HUDEP-2 (cell line): ENCODE measurements around the gene CIAO2B.

Experiments used
- DNase-seq, 76 experiments: peaks; one replicate each; lab custom pipeline; 2025; ENCODE audit not compliant: unreplicated experiment in 76 of 76; lab: John Stamatoyannopoulos, UW

The CIAO2B gene

DNA sequence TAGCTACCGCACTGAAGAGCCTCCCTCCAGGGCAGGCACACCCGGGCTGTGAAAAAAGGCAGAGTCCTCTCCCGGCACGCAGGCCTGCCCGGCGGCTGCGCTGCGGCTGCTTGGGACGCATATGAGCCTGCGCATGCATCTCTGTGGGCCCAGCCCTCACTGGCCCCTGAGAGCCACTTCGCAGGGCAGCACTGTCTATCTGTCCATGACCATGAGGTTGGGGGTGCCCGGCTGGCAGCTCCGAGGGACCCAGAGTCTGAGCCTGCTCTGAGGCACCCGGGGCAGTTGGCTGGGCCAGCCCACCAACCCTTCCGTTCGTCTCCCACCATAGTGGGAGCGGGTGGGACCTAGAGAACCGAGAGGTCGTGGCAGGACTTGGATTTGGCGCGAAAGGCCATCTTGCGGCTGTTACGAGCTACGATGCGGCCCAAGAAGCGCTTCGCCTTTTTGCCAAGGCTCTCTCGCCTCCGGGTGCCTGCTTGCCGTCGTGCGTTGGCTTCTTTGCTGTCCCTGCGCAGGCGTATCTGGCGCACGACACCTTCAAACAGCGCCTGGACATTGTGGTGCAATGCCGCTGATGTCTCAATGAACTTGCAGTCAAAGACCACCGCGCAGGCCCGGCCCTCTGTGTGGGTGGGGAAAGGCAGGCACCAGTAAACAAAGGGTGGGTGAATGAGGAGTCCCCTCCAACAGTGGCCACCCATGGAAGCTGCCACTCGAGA lies 12.3 kb downstream of the CIAO2B start:
- DNase-seq: no peak

GRCh38 chr16:66920924-66921680 lies 13.1 kb downstream of the CIAO2B start:
- no peak for DNase-seq

GRCh38 chr16:66920299-66920590 lies 14.0 kb downstream of the CIAO2B start:
- no peak for DNase-seq

DNA sequence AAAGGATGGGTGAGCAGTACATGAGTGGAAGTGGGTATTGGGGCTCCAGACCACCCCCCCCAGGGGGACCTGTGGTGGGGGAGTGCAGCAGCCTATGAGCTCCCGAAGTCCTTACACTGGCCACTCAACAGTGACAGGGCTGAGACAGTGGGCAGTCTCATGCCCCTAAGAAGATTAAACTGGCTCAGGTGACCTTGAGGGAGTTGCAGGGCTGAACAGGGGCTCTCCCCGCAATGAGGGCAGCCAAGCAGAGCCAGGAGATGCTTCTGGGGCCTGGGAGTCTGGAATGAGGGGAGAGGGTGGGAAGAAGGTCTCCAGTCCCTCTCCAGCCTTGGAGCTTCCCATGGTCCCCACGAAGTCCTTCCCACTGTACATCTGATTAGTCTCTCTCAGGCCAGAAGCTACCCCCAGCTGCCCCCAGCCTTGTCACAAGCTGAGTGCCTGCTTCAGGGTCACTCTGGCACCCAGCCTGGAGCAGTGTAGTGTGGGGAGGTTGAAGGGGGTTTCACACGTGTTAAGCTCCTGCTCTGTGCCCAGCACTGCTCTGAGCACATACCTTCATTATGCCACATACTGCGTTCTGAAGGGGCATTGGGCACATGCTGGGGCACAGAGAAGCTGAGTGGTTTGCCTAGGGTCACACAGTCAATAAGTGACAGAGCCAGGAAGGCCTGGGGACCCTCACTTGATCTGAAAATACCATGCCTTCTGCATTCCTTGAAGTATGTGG lies 14.5 kb downstream of the CIAO2B start:
- DNase-seq: no peak

- no peak for DNase-seq
Observed at GRCh38 chr16:66918803-66919568, 15.2 kb downstream of the CIAO2B start, which contains the start of gene CDH16. TSS of gene CDH16 (minus strand) at chr16:66918885. CDS start at chr16:66918065, 820 bp downstream.

GRCh38 chr16:66918355-66918754 lies 15.8 kb downstream of the CIAO2B start:
- DNase-seq: no peak

DNA sequence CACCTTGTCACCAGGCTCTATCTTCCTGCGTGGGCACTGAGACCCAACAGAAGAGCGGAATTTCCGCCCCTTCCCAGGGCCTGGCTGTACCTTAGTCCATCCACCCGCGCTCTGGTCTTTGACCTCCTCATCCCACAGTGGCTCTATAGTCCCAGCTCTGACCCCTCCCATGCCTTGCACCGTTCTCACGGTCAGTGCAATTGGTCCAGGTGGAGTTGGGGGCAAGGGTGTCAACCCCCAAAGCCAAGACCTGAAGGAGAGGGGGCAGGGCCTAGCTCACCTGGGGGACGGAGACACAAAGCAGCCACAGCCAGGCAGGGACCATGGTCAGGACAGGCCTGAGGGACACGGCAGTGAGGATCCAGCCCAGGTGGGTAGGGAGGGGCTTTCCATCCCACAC lies 16.5 kb downstream of the CIAO2B start:
- no peak for DNase-seq

DNA sequence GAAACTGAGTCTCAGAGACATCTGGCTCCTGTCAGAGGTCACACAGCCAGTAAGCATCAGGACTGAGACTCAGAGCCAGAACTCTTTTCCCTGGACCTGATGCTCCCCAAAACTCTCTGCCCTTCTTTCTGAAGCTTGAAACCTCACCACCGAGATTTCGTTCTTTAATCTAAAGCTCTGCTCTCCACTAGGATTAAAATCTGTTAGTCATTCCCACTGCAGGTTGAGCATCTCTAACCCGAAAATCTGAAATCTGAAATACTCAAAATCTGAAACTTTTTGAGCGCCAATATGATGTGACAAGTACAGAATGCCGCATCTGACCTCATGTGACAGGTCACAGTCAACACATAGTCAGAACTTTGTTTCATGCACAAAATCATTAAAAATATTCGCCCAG lies 17.7 kb downstream of the CIAO2B start:
- DNase-seq: no peak

DNA sequence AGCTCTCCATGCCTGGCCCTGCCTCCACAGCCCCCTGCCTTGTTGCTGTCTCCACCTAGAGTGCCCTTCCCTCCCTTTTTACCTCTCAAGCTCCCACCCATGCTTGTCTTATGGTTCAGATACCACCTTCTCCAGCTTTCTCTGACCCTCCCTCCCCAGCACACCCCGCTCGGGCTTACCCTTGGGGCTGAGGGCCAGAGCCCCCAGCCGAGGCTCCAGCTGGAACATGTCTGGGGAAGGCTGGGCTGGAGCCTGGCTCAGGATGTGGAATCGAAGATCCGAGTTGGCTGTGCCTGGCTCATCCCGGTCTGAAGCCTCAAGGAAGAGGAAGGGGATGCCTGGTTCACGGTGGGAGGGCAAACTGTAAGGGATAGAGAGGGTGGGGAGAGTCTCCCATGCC lies 19.2 kb downstream of the CIAO2B start:
- no peak for DNase-seq

DNA sequence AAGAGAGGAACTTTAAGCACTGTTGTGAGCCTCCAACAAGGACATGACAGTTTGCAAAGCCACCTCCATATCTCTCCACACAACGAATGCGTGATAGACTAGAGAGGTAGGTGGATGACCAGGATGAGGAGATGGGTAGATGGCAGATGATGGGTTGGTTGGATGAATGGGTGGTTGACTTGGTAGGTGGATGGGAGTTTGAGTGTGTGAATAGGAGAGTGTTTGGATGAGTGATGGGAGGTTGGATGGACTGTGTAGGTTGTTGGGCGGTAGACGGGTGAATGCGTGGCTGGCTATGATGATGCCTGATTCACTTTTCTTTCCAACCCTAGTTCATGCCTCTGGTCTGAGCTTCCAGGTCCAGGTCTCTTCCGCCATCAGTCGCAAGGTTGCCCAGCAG lies 19.7 kb downstream of the CIAO2B start:
- DNase-seq: no peak

- no peak for DNase-seq
Observed at GRCh38 chr16:66913711-66914110, 20.5 kb downstream of the CIAO2B start.

DNA sequence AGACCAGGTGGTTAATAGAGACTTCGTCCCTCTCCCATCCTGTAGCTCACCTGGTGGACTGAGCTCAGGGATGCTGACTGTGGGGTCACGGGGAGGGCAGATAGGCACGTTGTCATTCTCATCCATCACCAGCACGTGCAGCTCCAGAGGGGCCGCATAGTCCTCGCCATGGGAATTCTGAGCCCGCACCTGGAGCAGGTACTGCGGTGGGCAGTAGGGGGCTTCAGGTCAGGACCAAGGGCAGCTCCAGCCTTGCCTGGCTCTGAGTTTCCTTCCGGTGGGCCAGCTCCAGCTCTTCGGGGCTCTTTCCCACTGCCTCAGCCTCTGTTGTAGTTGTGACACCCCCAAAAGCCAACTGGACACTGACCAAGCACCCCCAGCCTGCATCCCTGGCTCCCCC lies 21.1 kb downstream of the CIAO2B start:
- no peak for DNase-seq

GRCh38 chr16:66911801-66912200 lies 22.4 kb downstream of the CIAO2B start:
- no peak for DNase-seq

- DNase-seq: no peak
Observed at GRCh38 chr16:66911112-66911511, 23.1 kb downstream of the CIAO2B start.

DNA sequence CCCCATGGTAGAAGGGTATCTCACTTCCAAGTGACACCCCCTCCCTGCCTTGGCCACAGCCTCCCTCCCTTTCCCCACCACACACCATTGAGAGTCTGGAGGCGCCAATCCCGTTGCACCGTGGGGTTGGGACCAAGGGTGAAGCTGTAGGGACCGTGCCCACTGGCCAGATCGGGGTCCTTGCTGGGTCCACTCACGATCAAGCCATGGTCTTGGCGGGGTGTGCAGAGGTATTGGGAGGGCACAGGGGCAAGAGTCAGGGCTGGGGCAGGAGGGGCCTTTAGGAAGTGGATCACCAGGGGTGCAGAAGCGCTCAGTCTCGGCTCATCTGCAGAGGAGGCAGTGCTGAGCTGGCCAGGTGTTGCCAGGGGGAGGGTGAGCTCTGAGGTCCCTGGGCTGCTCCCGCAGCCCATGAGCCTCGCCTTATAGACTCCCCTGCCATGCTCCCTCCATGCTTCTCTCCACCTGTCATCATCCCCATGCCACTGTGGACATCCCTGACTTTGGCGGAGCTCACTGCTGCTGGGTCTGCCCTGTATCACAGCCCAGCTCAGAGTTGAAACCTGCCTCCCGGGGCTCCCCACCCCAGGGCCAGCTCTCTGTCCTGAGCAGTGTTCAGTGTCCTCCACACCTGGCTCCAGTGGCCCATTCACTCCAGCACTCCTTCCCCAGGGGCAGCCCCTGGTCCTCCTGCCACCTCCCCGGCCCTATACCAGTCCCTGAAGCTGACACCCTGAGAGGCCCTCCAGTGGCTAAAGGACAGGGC lies 23.8 kb downstream of the CIAO2B start:
- no peak for DNase-seq

- no peak for DNase-seq
Observed at GRCh38 chr16:66908762-66909559, 25.2 kb downstream of the CIAO2B start.

GRCh38 chr16:66908116-66908515 lies 26.1 kb downstream of the CIAO2B start:
- no peak for DNase-seq

- DNase-seq: no peak
Observed at GRCh38 chr16:66906916-66907836, 27.0 kb downstream of the CIAO2B start.
